HepG2 (cell line): Measurements from ENCODE around the gene MORC1.

Experiments used
- CTCF ChIP-seq: sonication (generic); formaldehyde crosslinking; IDR thresholded peaks from 2 replicates; pipeline ENCODE4 v1.5.0; 2020; ENCODE audit warnings: mild to moderate bottlenecking, missing genetic modification reagents, moderate library complexity
- EZH2 ChIP-seq: conservative IDR thresholded peaks from 2 replicates; pipeline ENCODE4 v1.6.1; 2012; ENCODE audit warnings: mild to moderate bottlenecking, low read depth, low read length, moderate library complexity
- GATA4 ChIP-seq: sonication (generic); IDR thresholded peaks from 2 replicates; pipeline ENCODE4 v1.6.1; 2016; ENCODE audit warnings: antibody characterized with exemption, low read depth, borderline replicate concordance
- HNF1A ChIP-seq, 2 experiments: sonication (generic) in 1 of 2; formaldehyde crosslinking in 1 of 2; IDR thresholded peaks; 2 replicates each; pipeline versions ENCODE4 v1.4.0 to v1.6.1; 2016 to 2020; ENCODE audit warnings: borderline replicate concordance in 1 of 2, low read depth in 1 of 2, mild to moderate bottlenecking in 1 of 2, missing genetic modification reagents in 1 of 2
- HOXA5 ChIP-seq: sonication (generic); formaldehyde crosslinking; IDR thresholded peaks from 2 replicates; pipeline ENCODE4 v1.4.0; 2020; ENCODE audit warnings: missing genetic modification reagents
- NR2F2 ChIP-seq: IDR thresholded peaks from 2 replicates; pipeline ENCODE4 v1.6.1; 2012; ENCODE audit warnings: low read depth, inconsistent platforms, borderline replicate concordance
- RAD21 ChIP-seq: fragments of 450-650 bp; formaldehyde crosslinking; IDR thresholded peaks from 2 replicates; pipeline ENCODE4 v1.5.0; 2020; ENCODE audit warnings: mild to moderate bottlenecking
- SIN3A ChIP-seq: IDR thresholded peaks from 2 replicates; pipeline ENCODE4 v1.6.1; 2011; ENCODE audit warnings: low read depth, mild to moderate bottlenecking, control low read depth, low read length, borderline replicate concordance
- SMC3 ChIP-seq: IDR thresholded peaks from 2 replicates; pipeline ENCODE4 v1.6.1; 2011; ENCODE audit warnings: low read length, improper control_type of control experiment
- THYN1 ChIP-seq: sonication (generic); formaldehyde crosslinking; IDR thresholded peaks from 2 replicates; pipeline ENCODE4 v1.8.1; 2023; ENCODE audit warnings: low read depth, mild to moderate bottlenecking, moderate library complexity, missing genetic modification reagents, borderline replicate concordance
- ZFY ChIP-seq: sonication (generic); formaldehyde crosslinking; IDR thresholded peaks from 2 replicates; pipeline ENCODE4 v1.4.0; 2020; ENCODE audit warnings: missing genetic modification reagents
- ZNF263 ChIP-seq: sonication (generic); formaldehyde crosslinking; IDR thresholded peaks from 2 replicates; pipeline ENCODE4 v1.4.0; 2020; ENCODE audit warnings: missing genetic modification reagents
- ZNF367 ChIP-seq: sonication (generic); formaldehyde crosslinking; IDR thresholded peaks from 2 replicates; pipeline ENCODE4 v1.4.0; 2020; ENCODE audit warnings: missing genetic modification reagents, borderline replicate concordance
- ZNF556 ChIP-seq: sonication (generic); formaldehyde crosslinking; IDR thresholded peaks from 2 replicates; pipeline ENCODE4 v1.4.0; 2020; ENCODE audit warnings: mild to moderate bottlenecking, missing genetic modification reagents, borderline replicate concordance

GRCh38 chr3:109081746-109082510 lies 36.0 kb downstream of the MORC1 start:
- TF ChIP-seq HNF1A (IDR thresholded peaks at IDR 0.05; ENCODE audit: low read depth), result no peak
- no peak for TF ChIP-seq HNF1A (CRISPR knock-in tag; IDR thresholded peaks at IDR 0.05; ENCODE audit: borderline replicate concordance)
- no peak for TF ChIP-seq EZH2
- peak; percentile 68 for TF ChIP-seq SMC3
- TF ChIP-seq THYN1 (CRISPR knock-in tag), result no peak
- TF ChIP-seq CTCF, result peak; percentile 71
- TF ChIP-seq SIN3A, result no peak
- no peak for TF ChIP-seq ZNF367 (CRISPR knock-in tag)
- no peak for TF ChIP-seq RAD21 (CRISPR knock-in tag)
- no peak for TF ChIP-seq ZFY
- no peak for TF ChIP-seq ZNF263 (CRISPR knock-in tag)
- no peak for TF ChIP-seq ZNF556 (CRISPR knock-in tag)
- no peak for TF ChIP-seq GATA4
- TF ChIP-seq NR2F2, result no peak
- TF ChIP-seq HOXA5 (CRISPR knock-in tag), result no peak
